GM03348 (cell line): ENCODE data around the gene TARDBP.
"Not testable (repeated sequence)": the region's sequence is repeated elsewhere in the genome, so short reads cannot be mapped to it uniquely, and the experiment has no call there.

Experiments
- DNase-seq: peaks from one replicate; pipeline ENCODE4 v3.0.0; 2012; ENCODE audit warnings: low spot score

Gene TARDBP

DNA sequence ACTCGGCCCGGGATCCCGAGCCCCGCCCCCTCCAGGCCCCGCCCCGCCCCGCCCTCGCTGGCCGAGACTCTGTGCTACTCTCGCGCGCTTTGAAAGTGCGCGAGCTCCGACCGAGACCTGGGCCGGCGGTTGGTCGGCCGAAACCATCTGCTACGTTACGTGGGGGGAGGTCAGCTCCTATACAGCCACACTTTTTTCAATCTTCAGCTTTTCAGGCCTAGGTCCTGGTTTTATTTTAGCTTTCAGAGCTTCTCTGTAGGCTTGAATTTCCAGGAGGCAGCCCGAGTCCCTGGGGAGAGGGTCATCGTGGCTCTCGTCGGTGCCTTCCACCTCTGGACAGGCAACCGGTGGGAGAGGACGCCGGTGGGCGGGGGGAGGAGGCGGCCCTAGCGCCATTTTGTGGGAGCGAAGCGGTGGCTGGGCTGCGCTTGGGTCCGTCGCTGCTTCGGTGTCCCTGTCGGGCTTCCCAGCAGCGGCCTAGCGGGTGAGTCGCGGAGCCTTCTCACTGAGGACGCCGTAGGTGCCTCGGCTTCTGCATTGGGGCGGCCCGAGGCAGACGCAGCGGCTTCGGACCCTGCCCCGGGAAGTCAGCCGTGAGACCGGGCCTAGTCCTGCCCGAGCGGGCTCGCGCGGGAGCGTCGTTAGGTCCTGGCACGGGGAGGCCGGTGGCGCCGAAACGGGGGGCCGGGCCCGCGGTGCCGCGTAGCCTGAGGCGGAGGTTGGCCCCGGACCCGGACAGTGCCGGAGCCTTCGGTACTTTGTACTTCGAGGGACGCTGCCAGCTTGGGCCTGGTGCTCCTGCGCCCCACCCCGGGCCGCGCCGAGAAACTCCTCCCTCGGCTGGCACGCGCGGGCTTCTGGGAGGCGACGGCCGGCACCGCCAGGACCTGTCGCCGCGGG lies at the start of gene TARDBP:
TARDBP (plus strand) TSS at position 395 of the 900 bp plus-strand sequence. CDS start 1,074 bp downstream, outside the sequence.
- peak; percentile 99 for DNase-seq

DNA sequence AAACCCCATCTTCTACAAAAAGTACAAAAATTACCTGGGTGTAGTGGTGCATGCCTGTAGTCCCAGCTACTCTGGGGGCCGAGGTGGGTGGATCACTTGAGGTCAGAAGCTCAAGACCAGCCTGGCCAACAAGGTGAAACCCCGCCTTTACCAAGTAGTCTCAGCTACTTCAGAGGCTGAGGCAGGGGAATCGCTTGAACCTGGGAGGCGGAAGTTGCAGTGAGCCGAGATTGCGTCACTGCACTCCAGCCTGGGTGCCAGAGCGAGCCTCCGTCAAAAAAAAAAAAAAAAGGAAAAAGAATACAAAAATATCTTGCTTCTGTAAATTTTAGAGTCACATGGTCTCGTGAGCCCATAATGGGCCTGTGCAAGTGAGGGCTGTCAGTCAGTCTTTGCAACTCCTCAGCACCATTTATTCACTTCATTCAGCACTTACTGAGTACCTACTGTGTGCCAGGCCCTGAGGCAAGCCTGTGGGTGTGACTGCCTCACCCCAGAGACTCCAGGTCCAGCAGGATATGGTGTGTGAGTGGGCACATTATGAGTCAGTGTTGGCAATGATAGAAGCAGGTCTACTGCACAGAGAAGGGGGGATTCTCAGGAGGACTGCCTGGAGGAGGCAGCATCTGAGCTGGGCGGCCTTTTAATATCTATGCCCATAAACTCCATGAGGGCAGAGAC lies 46.8 kb upstream of the TARDBP start:
- DNase-seq = no peak

DNA sequence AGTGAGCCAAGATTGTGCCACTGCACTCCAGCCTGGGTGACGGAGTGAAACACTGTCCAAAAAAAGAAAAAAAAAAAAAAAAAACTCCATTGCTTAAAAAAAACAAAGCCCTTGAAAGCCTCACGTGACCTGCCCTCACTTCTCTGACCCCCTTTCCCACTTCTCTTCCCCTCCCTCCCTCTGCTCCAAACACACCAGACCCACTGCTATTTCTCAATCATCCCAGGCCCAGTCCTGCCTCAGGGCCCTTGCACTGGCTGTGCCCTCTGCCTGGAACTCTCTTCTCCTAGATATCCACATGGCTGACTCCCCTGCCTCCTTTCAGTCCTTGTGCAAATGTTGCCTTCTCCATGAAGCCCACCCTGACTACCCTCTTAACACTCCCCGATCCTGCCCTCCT lies 45.4 kb upstream of the TARDBP start:
- no peak for DNase-seq

DNA sequence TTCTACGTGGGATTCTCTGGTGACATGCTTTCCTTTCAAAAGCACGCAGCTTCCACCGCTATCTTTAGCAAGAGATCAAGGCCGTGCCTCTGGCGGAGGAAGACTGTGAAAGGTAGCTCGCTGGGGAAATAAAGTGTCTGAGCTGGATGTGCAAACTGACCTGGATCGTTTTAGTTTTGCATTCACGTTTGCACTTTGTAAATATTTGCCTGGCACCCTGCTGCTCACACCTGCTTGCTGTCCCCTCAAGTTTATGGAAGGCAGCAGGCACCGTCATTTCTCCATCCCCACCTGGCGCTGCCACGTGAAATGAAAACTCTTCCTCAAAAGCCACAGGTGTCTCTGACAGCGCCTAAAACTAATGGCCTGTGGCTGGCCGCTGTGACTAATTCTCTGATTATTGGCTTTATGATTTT lies 44.0 kb upstream of the TARDBP start:
- no peak for DNase-seq

DNA sequence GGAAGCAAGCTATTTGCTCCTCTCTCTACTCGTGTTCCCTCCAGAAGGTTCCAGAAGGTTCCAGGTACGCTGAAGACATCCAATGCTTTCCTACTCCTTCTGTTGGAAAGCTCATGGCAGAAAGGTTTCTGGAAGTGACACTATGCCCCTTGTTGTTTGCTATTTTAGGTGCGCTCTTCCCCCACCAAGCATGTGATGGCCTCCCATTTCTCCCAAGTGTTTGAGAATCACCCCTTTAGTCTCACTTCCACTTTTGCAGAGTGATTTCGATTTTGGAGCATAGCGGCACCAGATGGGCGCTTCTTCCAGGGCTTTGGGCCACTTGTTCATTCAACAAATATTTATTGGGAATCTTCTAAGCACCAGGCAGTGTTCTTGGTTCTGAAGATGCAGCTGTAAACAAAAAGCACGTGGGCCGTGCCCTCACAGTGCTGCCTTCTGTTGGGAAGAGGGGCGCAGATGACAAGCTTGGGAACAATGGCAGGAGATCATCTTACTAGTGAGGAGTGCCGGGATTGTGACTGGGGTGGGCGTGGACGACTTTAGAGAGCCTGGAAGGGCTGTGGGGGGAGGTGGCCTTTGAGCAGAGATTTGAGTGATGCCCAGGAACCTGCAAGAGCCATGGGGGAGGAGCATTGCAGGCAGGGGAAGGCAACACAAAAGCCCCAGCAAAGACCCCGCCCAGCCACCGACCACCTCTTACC lies 43.0 kb upstream of the TARDBP start:
- no peak for DNase-seq

DNA sequence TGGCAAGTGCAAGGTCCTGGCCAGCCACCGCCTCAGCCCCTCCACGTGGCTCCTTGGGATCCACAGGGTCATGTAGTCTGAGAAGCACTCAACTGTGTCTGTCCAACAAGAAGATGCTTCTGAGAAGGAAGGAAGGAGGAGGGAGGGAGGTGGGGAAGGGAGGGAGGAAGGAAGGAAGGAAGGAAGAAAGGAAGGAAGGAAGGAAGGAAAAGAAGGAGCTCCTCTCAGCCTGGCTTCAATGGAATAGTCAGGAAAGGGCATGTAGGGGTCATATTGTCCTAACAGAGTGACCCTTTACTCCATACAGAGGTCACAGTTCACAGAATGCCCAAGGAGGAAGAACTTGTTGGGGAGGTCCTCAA lies 42.5 kb upstream of the TARDBP start:
- DNase-seq = no peak

DNA sequence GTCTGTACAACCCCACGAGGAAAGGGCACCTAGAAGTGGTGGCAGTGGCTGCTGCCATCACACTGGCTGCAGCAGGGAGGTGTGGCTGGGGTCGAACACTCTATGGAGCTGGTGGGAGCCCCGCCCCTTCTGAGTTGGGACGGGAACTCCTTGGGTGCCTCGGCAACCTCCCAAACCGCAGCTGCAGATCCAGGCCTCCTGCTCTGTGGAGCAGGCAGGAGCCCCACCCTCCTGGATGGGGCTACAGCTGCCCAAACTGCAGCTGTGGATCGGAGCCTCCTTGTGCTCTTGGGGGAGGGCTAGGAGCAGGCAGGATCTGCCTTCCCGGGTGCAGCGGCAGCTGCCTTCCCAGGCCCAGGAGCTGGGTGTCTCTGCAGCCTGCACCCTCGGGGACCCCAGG lies 38.9 kb upstream of the TARDBP start:
- DNase-seq = peak; percentile 77

DNA sequence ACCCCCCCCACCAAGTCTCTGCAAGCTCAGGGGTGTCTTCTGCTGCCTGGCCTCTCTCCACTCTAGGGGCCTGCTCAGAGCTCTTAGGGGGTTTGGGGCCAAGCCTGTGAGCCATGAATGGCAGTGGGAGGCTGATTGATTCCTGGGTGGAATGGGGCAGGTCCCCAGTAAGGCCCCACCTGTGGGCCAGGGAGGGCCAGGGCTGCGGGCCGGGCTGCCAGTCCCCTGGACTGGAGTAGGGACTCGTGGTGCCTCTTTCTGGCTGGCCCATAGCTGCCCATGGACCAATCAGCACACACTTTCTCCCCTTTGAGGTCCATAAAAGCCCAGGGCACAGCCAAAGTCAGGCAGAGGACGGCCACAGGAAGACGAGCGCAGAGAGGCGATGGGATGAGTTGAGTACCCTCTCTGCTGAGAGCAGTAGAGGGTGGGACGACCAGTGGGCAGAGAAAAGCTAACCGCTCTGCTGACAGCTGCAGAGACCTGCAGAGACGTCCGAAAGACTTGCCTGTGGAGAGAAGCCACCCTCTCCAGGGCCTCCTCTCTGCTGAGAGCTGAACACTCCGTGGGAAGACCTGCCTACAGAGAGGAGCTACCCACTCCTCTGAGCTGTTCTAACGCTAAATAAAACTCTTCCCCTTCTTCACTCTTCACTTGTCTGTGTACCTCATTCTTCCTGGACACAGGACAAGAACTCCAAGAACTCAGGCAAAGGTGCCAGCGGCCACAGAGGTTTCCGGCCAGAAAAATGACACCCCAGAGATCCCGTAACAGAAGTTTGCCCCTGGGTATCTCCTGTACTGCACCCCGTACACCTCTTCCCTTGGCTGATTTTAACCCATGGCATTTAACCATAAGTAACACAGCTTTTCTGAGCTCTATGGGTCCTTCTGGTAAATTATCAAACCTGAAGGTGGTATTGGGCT lies 38.2 kb upstream of the TARDBP start:
- DNase-seq = no peak

DNA sequence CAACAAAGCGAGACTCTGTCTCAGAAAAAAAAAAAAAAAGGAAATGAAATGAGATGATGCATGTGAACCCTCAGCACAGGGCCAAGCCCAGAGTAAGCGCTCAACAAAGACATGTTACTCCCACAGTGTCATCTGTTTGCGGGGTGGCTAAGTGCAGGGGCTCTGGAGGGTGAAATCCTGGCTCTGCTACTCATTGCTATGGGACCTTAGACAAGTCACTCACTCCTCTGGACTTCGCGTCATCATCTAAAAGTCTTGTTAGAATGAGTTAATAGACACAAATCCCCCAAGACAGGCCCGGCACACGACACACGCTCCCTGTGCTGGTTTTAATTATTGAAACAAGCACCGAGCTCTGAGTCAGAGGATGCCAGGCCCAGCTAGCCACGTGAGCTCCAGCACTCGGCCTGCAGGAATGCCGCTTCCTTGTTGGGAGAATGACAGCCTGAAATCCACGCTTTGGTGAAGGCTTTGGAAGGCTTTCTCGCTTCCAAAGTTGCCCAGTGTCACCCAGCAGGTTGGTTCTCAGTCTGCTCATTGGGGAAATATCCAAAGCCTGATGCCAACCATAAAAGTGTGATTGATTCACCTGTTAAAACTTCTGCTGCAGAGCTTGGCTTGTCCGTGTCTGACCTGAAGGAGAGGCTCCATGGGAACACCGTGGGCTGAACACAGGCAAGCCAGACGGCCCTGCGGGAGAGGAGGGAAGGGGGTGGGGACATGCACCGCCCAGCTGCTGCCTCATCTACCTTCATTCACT lies 36.7 kb upstream of the TARDBP start:
- peak; percentile 94 for DNase-seq

DNA sequence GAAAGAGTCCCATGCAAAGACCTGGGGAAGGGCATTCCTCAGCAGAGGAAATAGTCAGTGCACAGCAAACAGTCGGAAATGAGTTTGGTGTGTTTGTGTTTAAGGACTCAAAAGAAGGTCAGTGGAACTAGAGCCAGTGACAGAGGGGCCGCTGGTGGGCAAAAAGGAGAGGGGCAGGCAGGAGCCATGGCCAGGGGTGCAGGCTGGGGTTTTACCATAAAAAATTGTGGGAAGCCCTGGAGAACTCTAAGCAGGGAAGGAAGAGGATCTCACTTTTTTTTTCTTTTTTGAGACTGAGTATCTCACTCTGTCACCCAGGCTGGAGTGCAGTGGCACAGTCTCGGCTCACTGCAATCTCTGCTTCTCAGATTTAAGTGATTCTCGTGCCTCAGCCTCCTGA lies 33.7 kb upstream of the TARDBP start:
- no peak for DNase-seq

DNA sequence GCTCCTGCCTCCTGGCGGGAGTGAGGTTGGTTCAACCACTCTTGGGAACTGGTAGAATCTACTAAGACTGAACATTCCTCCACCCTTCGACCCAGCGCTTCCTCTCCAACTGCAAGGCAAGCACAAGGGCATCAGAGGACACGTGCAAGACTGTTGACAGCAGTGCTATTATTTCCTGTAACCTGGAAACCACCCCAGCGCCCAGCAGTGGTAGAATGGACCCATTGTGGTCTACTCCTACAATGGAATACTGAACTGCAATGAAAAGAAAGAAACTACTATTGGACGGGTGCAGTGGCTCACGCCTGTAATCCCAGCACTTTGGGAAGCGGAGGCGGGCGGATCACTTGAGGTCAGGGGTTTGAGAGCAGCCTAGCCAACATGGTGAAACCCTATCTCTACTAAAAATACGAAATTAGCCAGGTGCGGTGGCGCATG lies 33.0 kb upstream of the TARDBP start:
- DNase-seq = no peak

DNA sequence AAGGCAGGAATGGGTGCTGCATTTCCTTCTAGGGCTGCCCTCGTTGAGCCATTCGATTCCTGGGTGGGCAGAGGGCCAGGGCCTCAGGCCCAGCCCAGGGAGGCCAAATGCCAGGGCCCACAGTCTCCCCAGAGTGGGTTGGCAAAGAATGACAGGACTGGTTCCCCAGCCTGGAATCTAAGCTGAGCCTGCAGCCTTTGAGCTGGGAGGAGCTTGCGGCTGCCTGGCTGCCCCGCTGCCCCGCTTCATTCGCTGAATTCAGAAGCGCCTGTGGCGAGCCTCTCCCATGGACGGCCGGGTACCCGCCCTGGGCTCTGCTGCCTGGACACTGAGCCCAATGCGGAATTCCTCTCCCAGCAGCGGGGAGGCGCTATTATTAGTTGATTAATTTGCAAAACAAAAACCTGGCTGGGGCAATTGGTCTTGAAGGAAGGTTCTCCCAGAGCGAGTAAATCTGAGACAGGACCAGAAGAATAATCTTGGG lies 32.3 kb upstream of the TARDBP start:
- peak; percentile 93 for DNase-seq

DNA sequence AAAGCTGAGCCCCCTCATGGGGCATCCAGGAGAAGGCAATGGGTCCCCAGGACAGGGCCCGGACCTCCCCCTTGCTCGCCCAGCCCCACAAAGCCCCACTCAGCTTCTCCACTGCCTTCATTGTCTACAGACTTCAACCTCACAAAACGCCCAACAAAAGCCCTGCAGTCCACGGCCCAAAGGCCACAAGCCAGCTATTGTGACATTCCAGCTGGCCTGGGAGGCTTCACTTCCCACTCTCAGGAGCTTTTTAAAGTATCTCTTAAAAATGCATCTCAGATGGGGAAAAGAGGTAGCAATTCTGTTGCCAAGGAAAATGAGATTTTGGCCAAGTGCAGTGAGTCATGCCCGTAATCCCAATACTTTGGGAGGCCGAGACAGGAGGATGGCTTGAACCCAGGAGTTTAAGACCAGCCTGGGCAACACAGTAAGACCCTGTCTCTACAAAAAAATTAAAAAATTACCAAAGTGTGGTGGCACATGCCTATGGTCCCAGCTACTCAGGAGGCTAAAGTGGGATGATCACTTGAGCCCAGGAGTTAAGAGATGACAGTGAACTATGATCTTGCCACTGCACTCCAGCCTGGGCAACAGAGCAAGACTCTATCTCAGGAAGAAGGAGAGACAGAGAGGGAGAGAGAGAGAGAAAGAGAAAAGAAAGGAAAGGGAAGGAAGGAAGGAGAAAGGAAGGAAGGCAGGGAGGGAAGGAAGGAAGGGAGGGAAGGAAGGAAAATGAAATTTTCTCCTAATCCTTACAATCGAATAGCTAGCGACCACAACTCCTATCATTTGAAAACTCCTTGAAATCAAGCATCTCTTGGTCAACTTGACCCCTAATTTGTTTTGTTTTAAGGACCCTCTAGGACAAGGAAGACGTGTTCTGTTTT lies 31.4 kb upstream of the TARDBP start:
- peak; percentile 75 for DNase-seq

DNA sequence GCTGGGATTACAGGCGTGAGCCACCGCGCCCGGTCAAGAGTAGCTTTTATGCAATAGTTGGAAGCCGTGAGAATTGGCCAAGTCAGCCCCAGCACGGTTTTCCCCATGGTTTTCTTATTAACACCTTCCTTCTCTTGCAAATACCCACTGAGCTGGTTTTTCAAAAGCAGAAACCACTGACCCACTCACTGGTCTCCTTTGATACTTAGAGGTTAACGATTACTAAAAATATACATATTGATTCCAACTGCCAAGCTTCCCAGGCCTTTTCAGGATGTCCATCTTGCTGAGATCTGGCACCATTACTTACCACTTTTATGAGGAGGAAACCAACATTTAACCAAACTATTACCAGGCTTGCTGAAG lies 25.9 kb upstream of the TARDBP start:
- no peak for DNase-seq

DNA sequence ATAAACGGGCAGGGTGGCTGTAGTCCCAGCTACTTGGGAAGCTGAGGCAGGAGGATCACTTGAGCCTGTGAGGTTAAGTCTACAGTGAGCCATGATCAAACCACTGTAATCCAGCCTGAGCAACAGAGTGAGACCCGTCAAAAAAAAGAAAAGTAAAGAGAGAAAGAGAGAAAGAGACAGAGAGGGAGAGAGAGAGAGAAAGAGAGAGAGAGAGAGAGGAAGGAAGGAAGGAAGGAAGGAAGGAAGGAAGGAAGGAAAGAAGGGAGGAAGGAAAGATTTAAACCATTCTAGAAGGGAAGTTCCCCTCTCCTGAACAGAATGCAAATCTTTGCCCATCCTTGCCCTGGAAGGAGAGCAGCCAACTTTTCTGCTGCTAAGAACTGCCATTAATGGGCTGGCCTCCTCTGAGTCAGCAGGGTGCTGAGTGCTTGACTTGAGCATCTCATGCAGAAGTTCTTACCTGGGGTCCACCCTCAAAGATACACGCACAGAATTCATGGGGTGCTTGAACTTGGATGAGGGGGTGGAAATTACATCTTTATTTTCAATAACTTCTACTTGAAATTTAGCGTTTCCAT lies 24.5 kb upstream of the TARDBP start:
- no peak for DNase-seq

DNA sequence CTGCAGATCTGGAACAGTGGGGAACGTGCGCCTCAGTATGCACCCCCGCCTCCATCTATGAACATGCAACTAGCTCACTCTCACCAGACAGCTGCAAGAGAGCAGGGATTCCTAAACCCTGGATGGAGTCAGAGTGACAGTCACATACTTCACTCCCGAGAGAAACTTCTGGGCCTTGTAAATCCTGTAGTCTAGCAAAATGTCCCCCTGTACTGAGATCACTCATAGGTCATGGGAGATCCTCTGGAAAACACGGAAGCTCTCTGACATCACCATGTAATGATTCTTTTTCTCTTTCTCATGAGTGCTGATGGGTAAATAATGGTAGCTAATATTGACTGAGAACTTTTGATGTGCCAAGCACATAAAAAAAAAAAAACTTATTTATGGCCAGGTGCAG lies 23.4 kb upstream of the TARDBP start:
- DNase-seq = no peak

DNA sequence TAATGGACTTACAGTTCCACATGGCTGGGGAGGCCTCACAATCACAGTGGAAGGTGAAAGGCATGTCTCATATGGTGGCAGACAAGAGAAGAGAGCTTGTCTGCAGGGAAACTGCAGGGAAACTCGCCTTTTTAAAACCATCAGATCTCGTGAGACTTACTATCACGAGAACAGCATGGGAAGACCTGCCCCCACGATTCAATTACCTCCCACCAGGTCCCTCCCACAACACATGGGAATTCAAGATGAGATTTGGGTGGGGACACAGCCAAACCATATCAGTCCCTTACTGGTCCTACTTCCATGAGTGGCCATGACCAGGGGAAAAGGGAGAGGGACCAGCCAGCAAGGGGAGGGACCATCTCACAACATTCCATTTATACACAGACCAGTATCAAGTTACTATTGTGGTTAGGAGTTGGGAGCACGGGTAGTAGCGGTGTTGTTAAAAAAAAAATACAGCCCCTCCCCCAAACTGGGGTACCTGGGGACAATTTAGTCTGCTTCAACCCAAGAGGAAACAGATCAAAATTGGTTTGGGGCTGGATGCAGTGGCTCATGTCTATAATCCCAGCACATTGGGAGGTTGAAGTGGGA lies 22.4 kb upstream of the TARDBP start:
- DNase-seq = not testable (repeated sequence)

DNA sequence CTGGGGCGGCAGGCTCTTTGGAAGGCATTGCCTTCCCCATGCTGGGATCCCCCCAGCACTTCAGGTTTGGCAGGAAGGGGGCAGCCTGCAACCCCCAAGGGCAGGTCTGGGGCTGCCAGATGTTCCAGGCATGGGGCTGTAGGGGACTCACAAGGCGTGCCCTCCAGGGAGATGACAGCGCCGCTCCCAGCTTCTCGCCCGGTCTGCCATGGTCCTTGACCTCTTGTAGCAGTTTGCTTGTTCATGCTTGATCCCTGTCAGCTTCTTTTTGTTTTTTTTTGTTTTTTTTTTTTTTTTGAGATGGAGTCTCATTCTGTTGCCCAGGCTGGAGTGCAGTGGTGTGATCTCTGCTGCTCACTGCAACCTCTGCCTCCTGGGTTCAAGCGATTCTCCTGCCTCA lies 21.6 kb upstream of the TARDBP start:
- DNase-seq = no peak

DNA sequence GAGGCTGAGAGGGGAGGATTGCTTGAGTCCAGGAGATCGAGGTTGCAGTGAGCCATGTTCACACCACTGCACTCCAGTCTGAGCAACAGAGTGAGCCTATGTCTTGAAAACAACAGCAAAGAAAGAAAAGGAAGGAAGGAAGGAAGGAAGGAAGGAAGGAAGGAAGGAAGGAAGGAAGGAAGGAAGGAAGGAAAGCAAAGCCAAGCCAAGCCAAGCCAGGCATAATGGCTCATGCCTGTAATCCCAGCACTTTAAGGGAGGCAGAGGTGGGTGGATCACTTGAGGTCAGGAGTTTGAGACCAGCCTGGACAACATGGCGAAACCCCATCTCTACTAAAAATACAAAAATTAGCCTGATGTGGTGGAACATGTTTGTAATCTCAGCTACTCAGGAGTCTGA lies 20.4 kb upstream of the TARDBP start:
- not testable (repeated sequence) for DNase-seq
